CMK (cell line): ENCODE data around the gene SRSF4.
"Not testable (repeated sequence)": the region's sequence is repeated elsewhere in the genome, so short reads cannot be mapped to it uniquely, and the experiment has no call there.

Source experiments
- DNase-seq: peaks from one replicate; pipeline ENCODE4 v3.0.0-alpha.2; 2010; ENCODE audit warnings: low read depth

Gene SRSF4

DNA sequence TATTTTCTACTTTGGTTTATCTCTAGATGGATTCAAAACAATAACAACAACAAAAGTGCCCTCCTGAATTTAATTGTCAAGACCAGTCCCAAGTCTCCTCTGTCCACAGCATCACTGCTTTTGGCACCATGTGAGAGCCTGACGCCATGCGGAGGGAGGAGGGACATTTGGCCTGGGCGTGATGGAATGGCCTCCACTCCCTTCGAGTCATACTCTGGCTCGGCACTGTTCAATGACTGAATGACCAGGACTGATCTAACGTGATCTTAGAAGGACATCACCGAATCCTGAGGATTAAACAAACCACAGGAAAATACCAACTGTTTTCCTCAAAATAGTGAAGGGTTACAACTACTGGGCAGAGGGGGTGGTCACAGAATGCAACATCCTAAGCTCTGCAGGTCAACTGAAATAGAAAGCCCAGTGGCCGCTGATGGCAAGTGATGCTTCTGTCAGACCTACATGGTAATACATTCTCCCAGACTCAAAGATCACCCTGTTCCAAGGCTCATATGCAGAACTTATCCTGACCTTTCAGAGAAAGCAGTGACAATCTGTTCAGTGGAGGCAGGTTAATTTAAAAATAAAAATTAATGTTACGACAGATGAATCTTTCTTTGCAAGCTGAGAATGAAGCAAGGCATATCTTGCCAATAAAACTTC lies 19.1 kb downstream of the SRSF4 start:
- no peak for DNase-seq

DNA sequence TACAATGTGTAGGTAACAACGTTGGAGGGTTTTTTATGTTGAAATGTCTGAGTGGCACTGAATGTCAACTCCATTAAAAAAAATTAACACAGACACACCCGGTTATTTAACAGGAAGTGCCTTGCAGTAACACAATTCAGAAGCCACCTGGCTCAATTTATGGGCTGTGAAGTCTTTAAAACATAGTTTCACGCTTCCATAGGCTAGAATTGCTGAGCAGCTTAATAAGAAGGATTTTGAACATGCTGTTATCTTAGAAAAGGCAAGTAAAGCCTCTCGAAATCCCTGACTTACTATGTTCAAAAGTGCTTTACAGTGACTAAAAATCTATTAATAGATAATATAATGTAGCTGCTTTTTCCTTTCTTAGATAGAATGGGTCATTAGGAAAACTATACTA lies 19.7 kb downstream of the SRSF4 start:
- DNase-seq = no peak

DNA sequence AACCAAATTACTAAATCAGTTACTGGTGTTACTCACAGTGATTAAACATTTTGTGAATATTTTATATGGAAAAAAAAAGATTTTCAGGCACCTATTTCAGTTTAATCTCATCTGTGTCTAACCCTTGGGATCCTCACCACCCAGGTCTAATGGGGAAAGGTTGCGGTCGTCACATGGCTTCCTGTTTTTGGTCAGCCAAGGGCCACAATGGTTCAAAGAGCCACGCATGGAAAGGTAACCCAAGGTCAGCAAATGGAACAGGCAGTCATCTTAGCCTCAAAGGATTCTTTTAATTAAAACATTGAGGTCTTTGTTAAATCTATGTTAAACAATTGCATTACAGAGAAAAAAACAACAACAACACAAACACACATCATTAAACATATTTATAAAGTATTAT lies 21.9 kb downstream of the SRSF4 start:
- no peak for DNase-seq

DNA sequence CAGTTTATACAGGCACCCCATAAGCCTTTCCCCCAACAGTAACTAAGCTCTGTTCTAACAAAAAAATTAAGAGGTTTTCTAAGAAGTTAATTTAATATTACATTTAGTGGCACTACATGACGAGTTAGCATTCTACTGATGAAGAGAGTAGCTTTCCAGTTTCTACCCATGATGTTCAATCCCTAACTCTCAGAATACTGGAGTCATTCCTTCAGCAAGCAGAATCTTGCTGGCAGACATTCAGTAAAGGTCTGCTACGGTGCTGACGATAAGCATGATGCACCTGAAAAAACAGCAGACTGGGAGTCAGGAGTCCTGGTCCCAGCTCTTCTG lies 24.5 kb downstream of the SRSF4 start:
- DNase-seq = no peak

DNA sequence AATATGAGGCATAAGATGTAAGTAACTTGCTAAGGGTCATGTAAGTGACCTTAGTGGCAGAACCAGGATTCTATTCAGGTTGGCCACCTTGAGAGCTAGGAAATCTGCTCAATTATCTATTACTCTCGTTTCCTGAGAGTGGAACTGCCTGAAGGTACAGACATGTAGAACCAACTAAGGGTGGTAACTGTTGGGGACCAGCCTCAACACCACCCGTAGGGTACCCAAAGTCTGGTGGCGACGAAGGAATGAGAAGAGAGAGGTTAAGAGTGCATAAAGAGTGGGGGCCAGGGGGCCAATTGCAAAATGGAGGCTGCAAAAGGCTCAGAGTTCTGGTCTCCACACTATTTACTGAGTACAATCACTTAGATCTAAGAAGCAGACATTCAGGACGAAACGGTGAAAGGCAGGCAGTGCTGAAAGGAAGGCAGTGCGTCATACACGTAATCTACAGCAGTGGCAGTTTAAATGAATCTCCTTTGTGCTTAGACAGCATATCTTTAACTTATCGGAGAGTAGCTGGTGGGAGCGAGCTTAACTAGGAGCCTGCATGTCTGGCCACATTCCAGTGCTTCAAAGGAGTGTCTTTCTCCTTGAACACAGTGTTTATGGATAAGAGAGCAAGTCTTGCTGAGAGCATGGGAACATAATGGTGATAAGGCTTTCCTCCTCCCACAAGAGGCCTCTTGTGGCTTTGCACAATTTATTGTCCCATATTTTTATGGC lies 25.0 kb downstream of the SRSF4 start:
- DNase-seq = no peak

DNA sequence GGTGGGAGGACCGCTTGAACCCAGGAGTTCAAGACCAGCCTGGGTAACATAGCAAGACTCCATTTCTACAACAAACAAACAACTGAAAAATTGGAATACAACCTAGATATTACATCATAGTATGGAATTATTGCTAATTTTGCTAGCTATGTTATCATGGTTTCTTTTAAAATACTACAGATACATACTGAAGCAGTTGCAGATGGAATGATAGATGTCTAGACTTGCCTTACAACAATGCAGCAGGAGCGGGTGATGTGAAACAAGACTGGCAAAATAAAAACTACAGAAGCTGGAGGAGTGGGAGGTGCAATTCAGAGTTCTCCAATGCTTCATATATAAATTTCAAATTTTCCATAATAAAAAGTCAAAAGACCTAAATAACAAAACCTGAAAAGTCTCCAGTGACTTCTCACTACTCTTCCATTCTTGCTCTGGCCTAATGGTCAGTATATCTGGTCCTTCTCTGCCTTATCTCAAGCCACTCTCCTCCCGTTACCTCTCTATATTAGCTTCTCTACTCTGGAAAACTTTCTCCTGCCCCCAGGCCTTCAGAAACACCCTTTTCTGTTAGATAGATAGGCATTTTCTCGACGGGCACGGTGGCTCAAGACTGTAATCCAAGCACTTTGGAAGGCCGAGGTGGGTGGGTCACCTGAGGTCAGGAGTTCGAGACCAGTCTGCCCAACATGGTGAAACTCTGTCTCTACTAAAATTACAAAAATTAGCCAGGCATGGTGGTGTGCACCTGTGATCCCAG lies 29.5 kb downstream of the SRSF4 start:
- DNase-seq = no peak

DNA sequence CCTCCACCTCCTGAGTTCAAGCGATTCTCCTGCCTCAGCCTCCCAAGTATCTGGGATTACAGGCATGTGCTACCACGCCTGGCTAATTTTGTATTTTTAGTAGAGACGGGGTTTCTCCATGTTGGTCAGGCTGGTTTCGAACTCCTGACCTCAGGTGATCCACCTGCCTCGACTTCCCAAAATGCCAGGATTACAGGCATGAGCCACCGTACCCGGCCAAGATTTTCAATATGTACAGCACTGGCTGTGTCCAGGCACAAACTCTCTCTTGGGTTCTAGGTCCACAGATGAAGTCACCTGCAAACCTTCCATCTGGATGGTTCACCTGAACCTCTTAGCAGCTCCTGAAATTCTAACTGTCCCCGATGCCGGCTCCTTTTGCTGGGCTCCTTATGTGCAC lies 31.4 kb downstream of the SRSF4 start:
- not testable (repeated sequence) for DNase-seq

DNA sequence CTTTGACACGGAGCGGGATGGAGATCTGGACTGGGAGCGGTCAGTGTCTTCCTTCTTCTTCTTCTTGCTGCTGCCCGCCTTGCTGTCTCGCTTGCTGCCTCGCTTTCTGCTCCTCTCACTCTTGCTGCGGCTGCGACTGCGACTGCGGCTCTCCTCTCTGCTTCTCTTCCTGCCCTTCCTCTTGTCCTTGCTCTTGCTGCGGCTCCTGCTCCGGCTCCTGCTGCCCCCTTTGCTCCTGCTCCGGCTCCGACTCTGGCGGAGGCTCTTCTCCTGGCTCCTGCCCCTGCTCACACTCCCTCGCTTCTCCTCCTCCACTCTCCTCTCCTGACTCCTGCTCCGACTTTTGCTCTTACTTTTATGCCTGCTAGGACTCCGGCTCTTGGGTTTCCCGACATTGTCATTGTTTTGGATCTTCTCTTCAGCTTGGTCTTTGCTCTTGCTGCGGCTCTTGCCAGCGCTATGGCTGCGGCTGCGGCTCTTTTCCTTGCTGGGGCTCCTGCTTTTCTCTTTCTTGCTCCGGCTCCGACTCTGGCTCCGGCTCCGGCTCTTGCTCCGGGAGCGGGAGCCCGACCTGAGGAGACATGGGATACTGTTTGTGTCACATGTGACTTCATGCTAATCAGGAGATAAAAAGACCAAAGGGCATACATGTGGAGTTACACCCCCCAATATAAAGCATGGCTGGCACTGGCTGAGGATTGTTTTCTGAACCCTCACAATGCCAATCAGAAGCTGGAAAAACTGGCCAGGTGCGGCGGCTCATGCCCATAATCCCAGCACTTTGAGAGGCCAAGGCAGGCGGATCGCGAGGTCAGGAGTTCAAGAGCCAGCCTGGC lies 32.8 kb downstream of the SRSF4 start:
- DNase-seq = no peak

DNA sequence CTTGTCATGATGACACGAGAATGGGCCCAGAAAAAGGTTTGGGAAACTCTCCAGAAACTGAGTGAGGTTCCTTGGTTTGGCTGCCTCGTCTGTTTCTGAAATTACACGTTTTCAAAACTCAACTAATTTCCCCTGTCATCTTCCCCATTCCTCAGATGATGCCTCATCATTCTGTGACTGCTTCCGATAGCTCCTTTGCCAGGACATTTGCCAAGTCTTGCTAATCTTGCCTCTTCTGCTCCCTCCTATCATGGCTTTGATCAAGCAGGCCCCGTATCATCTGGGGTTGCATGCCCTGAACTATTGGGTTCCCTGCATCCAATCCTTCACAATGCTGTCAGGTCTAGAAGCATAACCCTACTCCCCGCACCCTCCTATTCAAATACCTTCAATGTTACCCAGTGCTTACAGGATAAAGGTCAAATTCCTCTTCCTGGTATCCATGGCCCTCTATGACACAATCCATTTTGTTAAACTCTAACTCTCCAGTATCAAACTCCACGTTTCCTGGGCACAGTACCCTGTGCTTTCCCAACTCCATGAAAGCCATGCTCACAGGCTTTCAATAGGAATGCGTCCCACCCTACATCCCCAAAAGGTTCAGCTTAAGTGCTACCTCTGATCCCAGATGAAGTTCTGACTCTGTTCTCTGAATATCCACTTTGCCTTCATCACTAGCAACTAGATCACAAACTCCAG lies 35.8 kb downstream of the SRSF4 start:
- DNase-seq = no peak

DNA sequence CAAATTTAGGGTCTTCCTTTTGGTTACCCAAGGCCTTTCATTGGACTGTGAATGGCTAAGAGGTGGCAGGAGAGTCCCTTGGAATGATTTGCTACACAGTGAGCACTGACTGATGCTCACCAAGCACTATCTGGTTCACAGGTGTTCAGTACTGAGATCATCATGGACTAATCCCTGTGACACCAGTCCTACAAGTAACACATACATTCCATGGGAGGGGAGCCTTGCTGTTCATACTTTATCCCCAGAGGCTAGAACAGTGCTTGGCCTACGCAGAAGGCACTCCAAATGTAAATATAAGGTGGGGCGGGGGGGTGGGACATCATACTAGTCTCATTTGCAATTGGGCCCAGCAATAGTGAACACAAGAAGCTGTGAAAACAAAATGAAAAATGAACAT lies 37.5 kb downstream of the SRSF4 start:
- DNase-seq = no peak

DNA sequence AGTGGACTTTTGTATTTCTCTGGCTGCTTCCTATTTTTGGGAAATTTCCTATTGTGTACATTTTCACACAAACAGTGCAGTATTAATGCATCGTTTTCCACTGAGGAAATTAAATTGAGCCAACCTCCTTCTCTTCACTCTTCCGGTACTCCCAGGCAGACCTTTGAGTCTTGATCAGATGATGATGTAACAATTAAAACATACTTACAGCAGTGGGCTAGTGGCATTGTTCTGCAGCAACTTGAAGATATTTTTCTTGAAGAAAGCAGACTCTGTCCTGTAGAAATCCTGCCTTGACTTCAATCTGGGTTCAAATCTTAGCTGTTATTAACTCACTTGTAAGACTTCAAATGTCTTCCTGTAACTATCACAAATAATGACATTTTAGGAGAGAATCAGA lies 39.0 kb downstream of the SRSF4 start:
- DNase-seq = no peak

DNA sequence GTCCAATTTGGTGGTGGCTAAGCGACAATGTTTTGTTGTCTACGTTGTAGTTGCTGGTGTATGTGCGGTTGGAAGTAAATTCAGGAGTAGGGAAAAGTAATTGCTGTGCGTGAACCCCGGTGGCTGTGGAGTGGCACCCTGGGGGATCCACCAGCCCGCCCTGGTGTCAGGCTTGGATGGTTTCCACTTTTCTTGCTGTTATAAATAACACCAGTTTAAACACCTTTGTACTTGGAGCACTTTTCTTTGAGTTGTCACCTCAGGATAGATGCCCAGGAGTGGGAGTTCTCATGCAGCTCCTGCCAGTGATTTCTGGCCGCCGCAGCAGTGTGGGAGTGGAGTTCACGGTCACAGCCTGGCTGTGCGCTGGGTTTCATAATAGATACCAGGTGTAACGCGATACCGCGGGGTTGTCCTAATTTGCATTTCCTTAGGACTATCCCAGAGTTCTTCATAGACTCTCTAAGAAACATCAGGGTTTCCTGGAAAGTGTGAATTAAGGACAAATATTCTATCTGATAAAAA lies 45.2 kb downstream of the SRSF4 start:
- DNase-seq = no peak

DNA sequence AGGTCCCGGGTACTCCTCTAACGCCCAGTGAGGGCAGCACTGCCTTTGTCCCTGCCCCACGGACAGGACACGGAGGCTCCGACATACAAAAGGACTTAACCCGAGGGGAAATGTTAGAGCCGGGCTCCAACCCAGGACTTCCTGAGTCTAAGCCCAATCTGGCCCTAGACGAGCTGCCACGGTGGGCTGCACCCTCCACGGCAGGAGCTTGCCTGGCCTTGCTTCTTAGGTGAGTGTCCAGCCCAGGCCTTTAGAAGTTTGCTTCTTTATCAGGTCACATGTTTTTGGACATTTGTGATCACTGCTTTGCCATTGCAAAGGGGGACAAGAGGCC lies 47.0 kb downstream of the SRSF4 start:
- no peak for DNase-seq

DNA sequence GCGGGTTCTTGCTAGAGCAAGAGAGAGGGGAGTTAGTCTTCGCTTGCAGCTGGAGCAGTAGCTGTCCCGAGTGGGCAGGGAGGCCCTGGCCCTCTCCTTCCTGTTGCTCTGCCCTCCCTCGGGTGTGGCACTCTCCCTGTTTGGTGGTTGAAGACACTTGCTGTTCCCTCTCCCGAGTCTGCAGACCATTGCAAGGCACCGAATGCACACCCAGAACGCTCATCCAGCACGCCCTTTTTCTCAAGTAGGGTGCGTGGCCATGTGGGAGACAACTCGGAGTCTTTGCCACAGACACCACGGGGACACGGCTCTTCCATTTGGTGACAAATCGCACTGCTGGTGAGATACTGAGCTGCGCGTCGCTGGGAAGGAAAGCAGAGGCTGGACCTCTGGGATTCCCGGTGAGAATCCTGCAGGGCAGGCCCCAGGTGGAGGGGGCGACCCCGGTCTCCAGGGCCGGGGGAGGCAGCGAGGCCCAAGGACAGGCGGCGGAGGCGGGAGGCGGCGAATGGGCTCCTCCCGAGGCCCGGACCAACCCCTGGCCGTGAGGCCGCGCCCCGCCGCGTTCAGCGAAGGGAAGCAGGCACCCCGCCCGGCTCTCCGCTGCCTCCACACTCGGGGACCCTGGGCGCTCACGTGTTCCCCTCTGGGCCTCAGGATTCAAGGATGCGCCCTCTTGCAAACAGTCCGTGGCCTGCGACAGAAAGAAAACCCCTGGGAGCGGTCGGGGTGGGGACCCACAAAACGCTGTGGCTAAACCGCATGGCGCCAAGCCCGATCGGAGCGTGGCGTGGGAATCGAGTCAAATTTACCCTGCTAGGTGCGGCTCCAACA lies 47.6 kb downstream of the SRSF4 start:
- no peak for DNase-seq

DNA sequence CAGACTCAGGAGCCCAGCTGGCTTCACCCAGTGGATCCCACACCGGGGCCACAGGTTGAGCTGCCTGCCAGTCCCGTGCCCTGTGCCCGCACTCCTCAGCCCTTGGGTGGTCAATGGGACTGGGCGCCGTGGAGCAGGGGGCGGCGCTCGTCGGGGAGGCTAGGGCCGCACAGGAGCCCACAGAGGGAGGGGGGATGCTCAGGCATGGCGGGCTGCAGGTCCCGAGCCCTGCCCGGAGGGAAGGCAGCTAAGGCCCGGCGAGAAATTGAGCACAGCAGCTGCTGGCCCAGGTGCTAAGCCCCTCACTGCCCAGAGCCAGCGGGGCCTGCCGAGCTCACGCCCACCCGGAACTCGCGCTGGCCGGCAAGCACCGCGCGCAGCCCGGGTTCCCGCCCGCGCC lies 50.6 kb downstream of the SRSF4 start:
- not testable (repeated sequence) for DNase-seq

DNA sequence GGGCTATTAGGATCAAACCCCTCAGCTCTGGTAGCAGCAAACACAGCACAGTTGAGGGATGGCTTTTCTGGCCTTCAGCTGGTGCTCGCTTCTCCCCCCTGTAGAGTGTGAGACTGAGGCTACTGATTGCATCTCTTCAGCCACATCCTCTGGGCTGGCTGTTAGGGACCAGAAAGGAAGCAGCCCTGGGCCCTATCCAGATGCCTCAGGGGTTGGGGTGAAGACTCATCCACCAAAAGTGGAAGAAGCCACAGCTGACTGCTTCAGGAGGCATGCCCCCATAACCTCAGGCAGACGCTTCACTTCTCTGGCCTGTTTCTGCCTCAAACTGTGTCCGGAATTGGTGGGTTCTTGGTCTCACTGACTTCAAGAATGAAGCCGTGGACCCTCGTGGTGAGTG lies 51.8 kb downstream of the SRSF4 start:
- DNase-seq = peak; percentile 45

DNA sequence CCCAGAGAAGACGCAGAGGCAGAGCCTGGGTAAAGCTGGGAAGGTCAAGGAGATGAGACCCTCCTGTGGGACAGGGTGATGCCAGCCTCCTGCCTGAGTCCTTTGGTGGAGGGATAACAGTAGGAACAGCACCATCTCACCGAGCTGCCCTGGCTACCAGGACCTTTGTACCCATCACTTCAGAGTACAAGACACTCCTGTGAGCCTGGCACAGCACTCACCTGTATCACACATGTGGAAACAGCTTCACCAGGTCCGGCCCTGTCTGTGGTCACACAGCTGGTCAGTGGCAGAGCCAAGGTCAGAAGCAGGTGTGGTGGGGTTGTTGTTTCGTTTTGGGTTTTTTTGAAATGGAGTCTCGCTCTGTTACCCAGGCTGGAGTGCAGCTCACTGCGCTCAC lies 53.0 kb downstream of the SRSF4 start:
- no peak for DNase-seq

DNA sequence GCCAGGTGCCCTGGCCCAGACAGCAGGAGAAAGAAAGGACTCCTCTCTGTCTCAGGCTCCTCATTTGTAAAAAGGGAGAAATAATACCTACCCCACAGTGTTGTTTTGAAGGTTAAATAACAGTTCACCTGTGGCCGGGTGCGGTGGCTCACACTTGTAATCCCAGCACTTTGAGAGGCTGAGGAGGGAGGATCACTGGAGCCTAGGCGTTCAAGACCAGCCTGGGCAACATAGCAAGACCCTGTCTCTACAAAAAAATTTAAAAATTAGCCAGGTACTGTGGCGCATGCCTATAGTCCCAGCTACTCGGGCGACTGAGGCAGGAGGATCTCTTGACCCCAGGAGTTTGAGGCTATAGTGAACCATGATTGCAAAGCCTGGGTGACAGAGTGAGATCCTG lies 55.5 kb downstream of the SRSF4 start:
- DNase-seq = no peak

DNA sequence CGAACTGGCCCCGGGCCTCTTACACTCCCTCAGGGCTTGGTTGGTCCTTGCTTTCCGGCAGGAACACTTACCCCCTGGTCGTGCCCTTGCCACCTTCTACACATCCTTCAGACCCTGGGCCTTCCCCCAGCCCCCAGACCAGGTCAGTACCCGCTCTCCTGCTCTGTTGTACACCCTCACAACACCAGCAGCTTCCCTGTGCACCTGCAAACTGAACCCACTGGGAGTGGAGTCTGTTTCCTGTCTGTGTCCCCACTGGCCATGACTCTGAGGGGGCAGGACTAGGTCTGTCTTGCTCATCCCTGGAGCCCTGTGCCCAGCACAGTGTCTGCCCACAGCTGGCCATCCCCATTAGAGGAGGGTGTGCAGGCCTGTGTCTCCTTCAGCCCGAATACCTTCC lies 55.9 kb downstream of the SRSF4 start:
- DNase-seq = no peak

DNA sequence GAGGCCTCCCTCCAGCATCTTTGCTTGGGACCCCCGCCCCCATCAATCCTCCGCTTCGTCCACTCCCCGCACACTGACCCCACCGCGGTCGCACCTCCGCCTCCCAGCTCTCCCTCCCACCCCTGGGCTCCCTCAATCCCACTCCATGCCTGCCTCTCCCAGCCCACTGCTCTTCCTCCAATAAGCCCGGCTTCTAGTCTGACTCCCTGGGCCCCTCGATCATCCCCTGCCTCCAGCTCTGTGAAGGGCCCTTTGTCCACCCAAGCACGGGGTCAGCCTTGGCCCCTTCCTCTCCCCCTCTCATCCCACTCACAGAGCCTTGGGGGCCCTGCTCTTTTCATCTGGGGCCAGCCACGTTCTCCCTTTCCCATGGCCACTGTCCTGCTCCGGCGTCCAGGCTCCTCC lies 56.5 kb downstream of the SRSF4 start:
- no peak for DNase-seq
